H9 (cell line): ENCODE data around the gene IL17F. TPM values are rescaled to one million over a fixed set of nuclear protein-coding genes. Genes with fewer than 3 reads are reported as not detected.

Source experiments
- DNase-seq: peaks from one replicate; pipeline ENCODE4 v3.0.0-alpha.2; 2017
- H2AFZ ChIP-seq: one replicate; pipeline ENCODE4 v1.6.1; 2013; ENCODE audit warnings: mild to moderate bottlenecking, low read length, control low read depth, moderate library complexity
- H2AK5ac ChIP-seq: 2 replicates; pipeline ENCODE4 v1.6.1; 2013; ENCODE audit warnings: low read length, control low read depth, mixed read lengths; ENCODE audit not compliant: insufficient read length
- H2BK120ac ChIP-seq: one replicate; pipeline ENCODE4 v1.6.1; 2013; ENCODE audit warnings: low read depth, mild to moderate bottlenecking, low read length, control low read depth, inconsistent platforms; ENCODE audit not compliant: poor library complexity, severe bottlenecking
- H2BK12ac ChIP-seq: 2 replicates; pipeline ENCODE4 v1.6.1; 2013; ENCODE audit warnings: low read length, control low read depth, mixed read lengths, low read depth; ENCODE audit not compliant: insufficient read length
- H2BK15ac ChIP-seq: 2 replicates; pipeline ENCODE4 v1.6.1; 2013; ENCODE audit warnings: low read depth, low read length, control low read depth
- H2BK20ac ChIP-seq: one replicate; pipeline ENCODE4 v1.6.1; 2013; ENCODE audit warnings: low read depth, mild to moderate bottlenecking, low read length, control low read depth, inconsistent platforms; ENCODE audit not compliant: poor library complexity, severe bottlenecking
- H2BK5ac ChIP-seq: 2 replicates; pipeline ENCODE4 v1.6.1; 2013; ENCODE audit warnings: low read length, control low read depth, mixed read lengths; ENCODE audit not compliant: insufficient read length
- H3K14ac ChIP-seq: 2 replicates; pipeline ENCODE4 v1.6.1; 2013; ENCODE audit warnings: low read length, control low read depth; ENCODE audit not compliant: insufficient read depth
- H3K18ac ChIP-seq: 2 replicates; pipeline ENCODE4 v1.6.1; 2013; ENCODE audit warnings: low read depth, mild to moderate bottlenecking, mixed read lengths, low read length, control low read depth; ENCODE audit not compliant: insufficient read length
- H3K23ac ChIP-seq: 2 replicates; pipeline ENCODE4 v1.6.1; 2013; ENCODE audit warnings: low read length, control low read depth, mixed read lengths, low read depth; ENCODE audit not compliant: insufficient read length
- H3K23me2 ChIP-seq: 2 replicates; pipeline ENCODE4 v1.6.1; 2013; ENCODE audit warnings: low read depth, mild to moderate bottlenecking, mixed read lengths, low read length, control low read depth; ENCODE audit not compliant: insufficient read length, poor library complexity, severe bottlenecking
- H3K27ac ChIP-seq: 2 replicates; pipeline ENCODE4 v1.5.1; 2013; ENCODE audit warnings: low read length, control low read depth, mixed read lengths, low read depth; ENCODE audit not compliant: insufficient read length
- H3K27me3 ChIP-seq: 2 replicates; pipeline ENCODE4 v1.6.1; 2013; ENCODE audit warnings: low read length, control low read depth, inconsistent platforms; ENCODE audit not compliant: insufficient read depth
- H3K4ac ChIP-seq: 2 replicates; pipeline ENCODE4 v1.6.1; 2013; ENCODE audit warnings: low read depth, mild to moderate bottlenecking, control low read depth, inconsistent platforms, low read length, moderate library complexity
- H3K4me1 ChIP-seq: 2 replicates; pipeline ENCODE4 v1.6.1; 2013; ENCODE audit warnings: low read length, control low read depth, inconsistent platforms; ENCODE audit not compliant: insufficient read depth
- H3K4me2 ChIP-seq: 2 replicates; pipeline ENCODE4 v1.6.1; 2013; ENCODE audit warnings: low read length, control low read depth, mixed read lengths; ENCODE audit not compliant: insufficient read length, insufficient read depth
- H3K56ac ChIP-seq: 2 replicates; pipeline ENCODE4 v1.6.1; 2013; ENCODE audit warnings: low read depth, mild to moderate bottlenecking, mixed read lengths, low read length, control low read depth; ENCODE audit not compliant: insufficient read length
- H3K79me1 ChIP-seq: 2 replicates; pipeline ENCODE4 v1.6.1; 2013; ENCODE audit warnings: low read depth, mild to moderate bottlenecking, moderate library complexity, low read length, control low read depth, inconsistent platforms; ENCODE audit not compliant: insufficient read depth, poor library complexity, severe bottlenecking
- H3K79me2 ChIP-seq: 2 replicates; pipeline ENCODE4 v1.6.1; 2013; ENCODE audit warnings: low read length, control low read depth, inconsistent platforms; ENCODE audit not compliant: insufficient read depth
- H3K9ac ChIP-seq: 2 replicates; pipeline ENCODE4 v1.6.1; 2013; ENCODE audit warnings: low read length, control low read depth, mixed read lengths; ENCODE audit not compliant: insufficient read length; ENCODE audit errors: extremely low read depth
- H3K9me3 ChIP-seq: one replicate; pipeline ENCODE4 v1.6.1; 2013; ENCODE audit warnings: low read depth, low read length, inconsistent platforms; ENCODE audit not compliant: control insufficient read depth
- H3T11ph ChIP-seq: one replicate; pipeline ENCODE4 v1.6.1; 2013; ENCODE audit warnings: mild to moderate bottlenecking, low read length, control low read depth, inconsistent platforms
- H4K20me1 ChIP-seq: one replicate; pipeline ENCODE4 v1.6.1; 2013; ENCODE audit not compliant: control insufficient read depth, insufficient read length, insufficient read depth
- H4K5ac ChIP-seq: 2 replicates; pipeline ENCODE4 v1.6.1; 2013; ENCODE audit warnings: low read depth, mild to moderate bottlenecking, mixed read lengths, low read length, control low read depth; ENCODE audit not compliant: insufficient read length
- H4K8ac ChIP-seq: replicated peaks from 2 replicates; pipeline ENCODE4 v1.6.1; 2013; ENCODE audit warnings: low read length, control low read depth, mixed read lengths, low read depth; ENCODE audit not compliant: insufficient read length
- H4K91ac ChIP-seq: 2 replicates; pipeline ENCODE4 v1.6.1; 2013; ENCODE audit warnings: low read depth, mild to moderate bottlenecking, moderate library complexity, mixed read lengths, low read length, control low read depth; ENCODE audit not compliant: insufficient read length
- H3K27ac Mint-ChIP-seq, 3 experiments: 2 replicates in 2 of 3; 3 replicates in 1 of 3; pipeline ENCODE4 v1.8.0; 2020 to 2021; ENCODE audit warnings: mixed read lengths in 3 of 3, mild to moderate bottlenecking in 1 of 3, moderate library complexity in 1 of 3
- H3K27me3 Mint-ChIP-seq: 2 replicates; pipeline ENCODE4 v1.8.0; 2021; ENCODE audit warnings: low read depth, mild to moderate bottlenecking, moderate library complexity, mixed read lengths
- H3K36me3 Mint-ChIP-seq, 3 experiments: 2 replicates in 2 of 3; 3 replicates in 1 of 3; pipeline ENCODE4 v1.8.0; 2020 to 2021; ENCODE audit warnings: low read depth in 3 of 3, mixed read lengths in 3 of 3; ENCODE audit not compliant: insufficient read depth in 1 of 3
- H3K4me1 Mint-ChIP-seq, 2 experiments: 2 replicates each; pipeline ENCODE4 v1.8.0; 2020; ENCODE audit warnings: mixed read lengths in 2 of 2
- H3K4me3 Mint-ChIP-seq, 2 experiments: 2 replicates in 1 of 2; 3 replicates in 1 of 2; pipeline ENCODE4 v1.8.0; 2020 to 2021; ENCODE audit warnings: mild to moderate bottlenecking in 2 of 2, mixed read lengths in 2 of 2, moderate library complexity in 1 of 2
- H3K9me3 Mint-ChIP-seq, 2 experiments: 2 replicates in 1 of 2; 3 replicates in 1 of 2; pipeline ENCODE4 v1.8.0; 2020; ENCODE audit warnings: mild to moderate bottlenecking in 2 of 2, mixed read lengths in 2 of 2, moderate library complexity in 1 of 2
- WGBS: extraction: QIAGEN DNeasy Blood & Tissue Kit; methylation state at CpG from one replicate; pipeline ENCODE4 v1.1.7; 2013; ENCODE audit warnings: missing lambda C conversion rate, low lambda C conversion rate, mixed read lengths; ENCODE audit not compliant: insufficient read length; ENCODE audit errors: extremely low coverage; 5-methylcytosine and 5-hydroxymethylcytosine counted together
- total RNA-seq: library from RNA; stranded (reverse); gene quantifications from 2 replicates; pipeline ENCODE4 v1.2.1, GENCODE V29; 2021
- TF ChIP-seq, protein P1 (sequence below): fragments of 200-600 bp; sonication (generic); conservative IDR thresholded peaks from 3 replicates; pipeline ENCODE4 v1.8.0; 2021; ENCODE audit warnings: antibody characterized with exemption, mild to moderate bottlenecking

Gene IL17F
- total RNA-seq, 1 experiment from 2014 or later = not detected

DNA sequence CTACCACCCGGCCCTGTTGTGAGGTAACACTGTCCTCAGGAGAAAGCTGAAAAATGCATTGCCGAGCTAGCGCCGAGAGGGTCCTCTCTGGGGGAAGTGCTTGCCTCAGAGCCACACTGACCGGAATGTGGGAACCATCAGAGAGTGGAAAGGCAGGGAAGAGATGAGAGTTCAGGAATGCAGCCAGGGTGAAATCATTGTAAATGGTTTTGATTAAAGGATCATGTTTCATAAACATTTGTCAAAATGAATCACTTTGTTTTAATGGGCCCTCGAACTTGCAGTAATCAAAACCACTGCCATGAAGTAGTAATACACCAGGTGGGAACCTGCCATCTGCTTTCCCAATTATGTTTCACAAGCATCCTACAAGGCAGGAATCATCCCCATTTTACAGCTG is 16.9 kb upstream of the IL17F start:
- H3K23me2 ChIP-seq = no peaks in the 10 kb centered on the region
- peaks cover 4 to 5% of the 10 kb centered on the region in 2 experiments; a peak in 3 of 5 replicates for H3K9me3 Mint-ChIP-seq
- no peaks in the 10 kb centered on the region for H3K9me3 ChIP-seq
- no peaks in the 10 kb centered on the region for H4K20me1 ChIP-seq
- peaks cover 44 to 59% (median 51%) of the 10 kb centered on the region in 3 experiments for H3K36me3 Mint-ChIP-seq
- no peaks in the 10 kb centered on the region; the same call in 1 of the 2 replicates for H3K27me3 Mint-ChIP-seq
- H3K27ac Mint-ChIP-seq = peak overlapping the region in 2 of 3 experiments; percentile 29 to 50; a peak in 2 of 7 replicates
- H3K79me2 ChIP-seq = no peaks in the 10 kb centered on the region
- no peak overlapping the region for H3K4me2 ChIP-seq
- TF ChIP-seq, protein P1, sequence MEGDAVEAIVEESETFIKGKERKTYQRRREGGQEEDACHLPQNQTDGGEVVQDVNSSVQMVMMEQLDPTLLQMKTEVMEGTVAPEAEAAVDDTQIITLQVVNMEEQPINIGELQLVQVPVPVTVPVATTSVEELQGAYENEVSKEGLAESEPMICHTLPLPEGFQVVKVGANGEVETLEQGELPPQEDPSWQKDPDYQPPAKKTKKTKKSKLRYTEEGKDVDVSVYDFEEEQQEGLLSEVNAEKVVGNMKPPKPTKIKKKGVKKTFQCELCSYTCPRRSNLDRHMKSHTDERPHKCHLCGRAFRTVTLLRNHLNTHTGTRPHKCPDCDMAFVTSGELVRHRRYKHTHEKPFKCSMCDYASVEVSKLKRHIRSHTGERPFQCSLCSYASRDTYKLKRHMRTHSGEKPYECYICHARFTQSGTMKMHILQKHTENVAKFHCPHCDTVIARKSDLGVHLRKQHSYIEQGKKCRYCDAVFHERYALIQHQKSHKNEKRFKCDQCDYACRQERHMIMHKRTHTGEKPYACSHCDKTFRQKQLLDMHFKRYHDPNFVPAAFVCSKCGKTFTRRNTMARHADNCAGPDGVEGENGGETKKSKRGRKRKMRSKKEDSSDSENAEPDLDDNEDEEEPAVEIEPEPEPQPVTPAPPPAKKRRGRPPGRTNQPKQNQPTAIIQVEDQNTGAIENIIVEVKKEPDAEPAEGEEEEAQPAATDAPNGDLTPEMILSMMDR = no peak
- no peaks in the 10 kb centered on the region for H3K4me1 ChIP-seq
- H3K4ac ChIP-seq = no peak overlapping the region
- H4K91ac ChIP-seq = no peak overlapping the region
- H3K9ac ChIP-seq = no peak overlapping the region
- no peak overlapping the region for H3K23ac ChIP-seq
- no peak overlapping the region for H3K56ac ChIP-seq
- no peaks in the 10 kb centered on the region for H3K79me1 ChIP-seq
- no peak overlapping the region for H2BK15ac ChIP-seq
- no peak overlapping the region for H2BK5ac ChIP-seq
- H4K5ac ChIP-seq = no peak overlapping the region
- H3K4me3 Mint-ChIP-seq = no peak overlapping the region
- H2AK5ac ChIP-seq = no peak overlapping the region
- H3K27me3 ChIP-seq = no peaks in the 10 kb centered on the region
- no peak overlapping the region for H2AFZ ChIP-seq
- no peak overlapping the region for H4K8ac ChIP-seq
- no peaks in the 10 kb centered on the region for H3K4me1 Mint-ChIP-seq
- WGBS = no CpG with 5 or more reads among the region's 6 CpGs
- no peak overlapping the region for H3K18ac ChIP-seq
- no peak overlapping the region for H2BK12ac ChIP-seq
- H2BK20ac ChIP-seq = no peak overlapping the region
- H3K27ac ChIP-seq = no peak overlapping the region
- no peak overlapping the region for H2BK120ac ChIP-seq
- no peak overlapping the region for H3T11ph ChIP-seq
- no peak for DNase-seq
- no peak overlapping the region for H3K14ac ChIP-seq
